NAMALWA (cell line): ENCODE data around the gene COL8A2.

Experiments used
- DNase-seq: peaks from one replicate; pipeline ENCODE4 v3.0.0-alpha.2; 2015; ENCODE audit warnings: low spot score

The COL8A2 gene

DNA sequence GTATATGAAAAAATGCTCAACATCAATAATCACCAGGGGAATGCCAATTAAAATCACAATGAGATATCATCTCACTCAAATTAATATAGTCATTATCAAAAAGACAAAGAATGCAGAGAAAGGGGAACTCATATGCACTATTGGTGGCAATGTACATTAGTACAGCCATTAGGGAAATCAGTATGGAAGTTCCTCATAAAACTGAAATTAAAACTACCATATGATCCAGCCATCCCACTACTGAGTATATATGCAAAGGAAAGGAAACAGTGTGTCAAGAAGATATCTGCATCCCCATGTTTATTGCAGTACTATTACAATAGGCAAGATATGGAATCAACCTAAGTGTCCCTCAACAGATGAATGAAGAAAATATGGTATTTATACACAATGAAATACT is 73.2 kb downstream of the COL8A2 start:
- DNase-seq: no peak
